ENCODE data around the gene ATAD3A.

GRCh38 chr1:1578371-1578940 lies 66.5 kb downstream of the ATAD3A start:
- TF ChIP-seq, protein P1, sequence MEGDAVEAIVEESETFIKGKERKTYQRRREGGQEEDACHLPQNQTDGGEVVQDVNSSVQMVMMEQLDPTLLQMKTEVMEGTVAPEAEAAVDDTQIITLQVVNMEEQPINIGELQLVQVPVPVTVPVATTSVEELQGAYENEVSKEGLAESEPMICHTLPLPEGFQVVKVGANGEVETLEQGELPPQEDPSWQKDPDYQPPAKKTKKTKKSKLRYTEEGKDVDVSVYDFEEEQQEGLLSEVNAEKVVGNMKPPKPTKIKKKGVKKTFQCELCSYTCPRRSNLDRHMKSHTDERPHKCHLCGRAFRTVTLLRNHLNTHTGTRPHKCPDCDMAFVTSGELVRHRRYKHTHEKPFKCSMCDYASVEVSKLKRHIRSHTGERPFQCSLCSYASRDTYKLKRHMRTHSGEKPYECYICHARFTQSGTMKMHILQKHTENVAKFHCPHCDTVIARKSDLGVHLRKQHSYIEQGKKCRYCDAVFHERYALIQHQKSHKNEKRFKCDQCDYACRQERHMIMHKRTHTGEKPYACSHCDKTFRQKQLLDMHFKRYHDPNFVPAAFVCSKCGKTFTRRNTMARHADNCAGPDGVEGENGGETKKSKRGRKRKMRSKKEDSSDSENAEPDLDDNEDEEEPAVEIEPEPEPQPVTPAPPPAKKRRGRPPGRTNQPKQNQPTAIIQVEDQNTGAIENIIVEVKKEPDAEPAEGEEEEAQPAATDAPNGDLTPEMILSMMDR (IDR thresholded peaks at IDR 0.05) = no peak
- no peak for TF ChIP-seq POLR2A (IDR thresholded peaks at IDR 0.05)

Data from Peyer's patch (tissue), 4 donors.